Body of pancreas (tissue), 4 donors: ENCODE measurements around the gene PDE6B. TPM values are rescaled to one million over a fixed set of nuclear protein-coding genes. Genes with fewer than 3 reads are reported as not detected.
A peak's percentile ranks its signal among the peaks of the same experiment; 100 is the strongest.

ENCODE experiments used
- ATAC-seq: fragments of 150-250 bp; one replicate; pipeline ENCODE4 v1.9.1; 2016
- DNase-seq, 4 donors: peaks; one replicate each; pipeline ENCODE4 v3.0.0-alpha.2; 2019
- H3K27ac ChIP-seq, 4 donors: fragments of 200-600 bp; sonication (generic); 1 replicate in 3 of 4; 2 replicates in 1 of 4; pipeline versions ENCODE4 v1.5.1 to v1.6.1; 2016 to 2019; ENCODE audit warnings: mild to moderate bottlenecking in 1 of 4, mixed read lengths in 1 of 4, moderate library complexity in 1 of 4
- H3K27me3 ChIP-seq, 2 donors: fragments of 200-600 bp; sonication (generic); one replicate each; pipeline ENCODE4 v1.6.0; 2016; ENCODE audit warnings: mild to moderate bottlenecking in 1 of 2
- H3K36me3 ChIP-seq, 2 donors: fragments of 200-600 bp; sonication (generic); replicated peaks in 1 of 2; 2 replicates each; pipeline ENCODE4 v1.5.1; 2016; ENCODE audit warnings: low read depth in 2 of 2; ENCODE audit not compliant: insufficient read depth in 1 of 2
- H3K4me1 ChIP-seq: fragments of 200-600 bp; sonication (generic); one replicate; pipeline ENCODE4 v1.6.0; 2016
- H3K4me3 ChIP-seq, 2 donors: fragments of 200-600 bp; sonication (generic); 1 replicate in 1 of 2; 2 replicates in 1 of 2; pipeline ENCODE4 v1.5.1; 2016 to 2019
- H3K9me3 ChIP-seq, 3 donors: fragments of 200-600 bp; sonication (generic); 1 replicate in 2 of 3; 2 replicates in 1 of 3; pipeline ENCODE4 v1.5.1; 2016
- POLR2A ChIP-seq, 3 donors: fragments of 450-650 bp; IDR thresholded peaks; one replicate each; pipeline ENCODE4 v1.6.1; 2016; ENCODE audit warnings: antibody characterized with exemption in 3 of 3, mild to moderate bottlenecking in 2 of 3
- WGBS, 2 donors: methylation state at CpG; one replicate each; pipeline ENCODE4 v1.1.5; 2017; 5-methylcytosine and 5-hydroxymethylcytosine counted together
- intact Hi-C: fragments of 100-400 bp; cut with DNase I; formaldehyde crosslinking; loops from one replicate; pipeline ENCODE4 v1.15.1; 2023
- total RNA-seq, 2 donors: library from RNA; depleted of rRNA; stranded (reverse); fragments of >200 nt; gene quantifications; one replicate each; pipeline ENCODE4 v1.1.0, GENCODE V29; 2016
- TF ChIP-seq, protein P1 (sequence below), 7 experiments: fragments of 450-650 bp in 4 of 7; fragments of 200-600 bp in 3 of 7; sonication (generic) in 3 of 7; IDR thresholded peaks; one replicate each; pipeline ENCODE4 v1.5.1; 2016 to 2019; ENCODE audit warnings: antibody characterized with exemption in 7 of 7

PDE6B gene
- total RNA-seq, 2 donors from 2014 or later, result 0.26 TPM; not detected in 1

DNA sequence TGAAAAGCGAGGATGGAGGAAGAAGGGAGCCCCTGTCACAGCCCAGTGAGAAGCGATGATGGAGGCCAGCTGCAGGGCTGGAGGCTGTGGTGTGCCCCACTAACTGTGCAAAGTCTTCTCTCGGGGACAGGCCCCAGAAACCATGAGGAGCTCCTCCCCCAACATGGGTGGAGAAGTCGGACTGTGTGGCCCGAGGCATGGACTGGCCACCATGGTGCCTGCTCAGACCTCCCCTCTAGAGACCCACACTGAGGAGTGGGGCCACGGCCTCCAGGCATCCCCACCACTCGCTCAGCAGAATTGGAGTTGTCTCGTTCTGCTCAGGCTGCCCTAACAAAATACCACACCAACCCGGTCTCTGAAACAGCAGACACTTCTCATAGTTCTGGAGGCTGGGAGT is 12.2 kb upstream of the PDE6B start:
- ATAC-seq (no peak), DNase-seq (no peak)
- TF ChIP-seq, protein P1, sequence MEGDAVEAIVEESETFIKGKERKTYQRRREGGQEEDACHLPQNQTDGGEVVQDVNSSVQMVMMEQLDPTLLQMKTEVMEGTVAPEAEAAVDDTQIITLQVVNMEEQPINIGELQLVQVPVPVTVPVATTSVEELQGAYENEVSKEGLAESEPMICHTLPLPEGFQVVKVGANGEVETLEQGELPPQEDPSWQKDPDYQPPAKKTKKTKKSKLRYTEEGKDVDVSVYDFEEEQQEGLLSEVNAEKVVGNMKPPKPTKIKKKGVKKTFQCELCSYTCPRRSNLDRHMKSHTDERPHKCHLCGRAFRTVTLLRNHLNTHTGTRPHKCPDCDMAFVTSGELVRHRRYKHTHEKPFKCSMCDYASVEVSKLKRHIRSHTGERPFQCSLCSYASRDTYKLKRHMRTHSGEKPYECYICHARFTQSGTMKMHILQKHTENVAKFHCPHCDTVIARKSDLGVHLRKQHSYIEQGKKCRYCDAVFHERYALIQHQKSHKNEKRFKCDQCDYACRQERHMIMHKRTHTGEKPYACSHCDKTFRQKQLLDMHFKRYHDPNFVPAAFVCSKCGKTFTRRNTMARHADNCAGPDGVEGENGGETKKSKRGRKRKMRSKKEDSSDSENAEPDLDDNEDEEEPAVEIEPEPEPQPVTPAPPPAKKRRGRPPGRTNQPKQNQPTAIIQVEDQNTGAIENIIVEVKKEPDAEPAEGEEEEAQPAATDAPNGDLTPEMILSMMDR (IDR thresholded peaks at IDR 0.05), result no peak
- TF ChIP-seq POLR2A (IDR thresholded peaks at IDR 0.05), result no peak
- Histone ChIP-seq H3K4me1 (no peaks in the 10 kb centered on the region), H3K4me3 (no peak overlapping the region), H3K27me3 (no peaks in the 10 kb centered on the region), H3K27ac (no peak overlapping the region), H3K36me3 (no peaks in the 10 kb centered on the region), H3K9me3 (no peaks in the 10 kb centered on the region)
- intact Hi-C loops, result no loop called here
- WGBS, 2 donors, result 52 to 71% methylated on average over 4 to 9 of the region's 9 CpGs

DNA sequence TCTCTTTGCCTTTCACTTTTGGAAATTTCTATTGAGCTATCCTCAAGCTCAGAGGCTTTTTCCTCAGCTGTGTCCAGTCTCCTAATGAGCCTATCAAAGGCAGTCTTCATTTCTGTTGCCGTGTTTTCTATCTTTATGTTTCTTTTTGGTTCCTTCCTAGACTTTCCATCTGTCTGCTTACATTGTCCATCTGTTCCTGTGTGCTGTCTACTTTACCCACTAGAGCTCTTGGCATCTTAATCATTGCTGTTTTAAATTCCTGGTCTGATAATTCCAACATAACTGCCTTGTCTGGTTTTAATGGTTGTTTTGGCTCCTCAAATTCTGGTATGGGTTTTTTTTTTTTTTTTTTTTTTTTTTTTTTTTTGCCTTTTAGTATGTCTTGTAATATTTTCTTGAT is 9.3 kb upstream of the PDE6B start:
- Histone ChIP-seq H3K9me3 (no peaks in the 10 kb centered on the region), H3K27me3 (no peaks in the 10 kb centered on the region), H3K36me3 (no peaks in the 10 kb centered on the region), H3K4me1 (no peaks in the 10 kb centered on the region), H3K4me3 (no peak overlapping the region), H3K27ac (no peak overlapping the region)
- intact Hi-C loops, result no loop called here
- TF ChIP-seq, protein P1 (IDR thresholded peaks at IDR 0.05), result no peak
- TF ChIP-seq POLR2A (IDR thresholded peaks at IDR 0.05), result no peak
- 78 to 85% methylated on average over 1 of the region's 1 CpG for WGBS, 2 donors
- ATAC-seq (no peak), DNase-seq (no peak)

DNA sequence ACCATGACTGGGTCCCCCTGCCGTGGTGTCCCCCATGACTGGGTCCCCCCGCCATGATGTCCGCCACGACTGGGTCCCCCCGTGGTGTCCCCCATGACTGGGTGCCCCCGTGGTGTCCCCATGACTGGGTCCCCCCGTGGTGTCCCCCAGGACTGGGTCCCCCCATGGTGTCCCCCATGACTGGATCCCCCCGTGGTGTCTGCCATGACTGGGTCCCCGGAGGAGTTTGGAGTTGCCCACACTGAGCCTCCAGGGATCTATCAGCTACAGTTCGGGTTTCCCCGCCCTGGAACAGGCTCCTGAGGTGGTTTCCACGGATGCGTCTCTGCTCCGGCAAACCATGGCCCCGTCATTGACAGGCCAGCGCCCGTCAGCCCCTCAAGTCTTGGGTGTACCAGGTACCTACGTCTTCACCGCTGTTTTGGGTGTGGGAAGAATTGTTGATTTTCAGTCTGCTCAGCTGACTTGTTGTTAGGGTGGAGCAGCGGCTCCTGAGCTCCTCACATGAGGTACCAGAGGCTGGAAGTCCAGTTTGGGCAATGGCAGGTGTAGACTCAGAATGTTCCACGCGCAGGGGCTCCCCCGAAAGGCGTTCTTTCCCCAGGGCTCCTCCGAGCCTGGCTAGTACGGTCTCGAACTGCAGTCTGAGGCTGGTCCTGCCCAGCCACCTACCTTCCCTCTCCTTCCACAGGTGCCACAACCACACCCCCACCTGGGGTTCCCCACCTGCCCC is 8.3 kb upstream of the PDE6B start:
- intact Hi-C loops, result no loop called here
- 87 to 90% methylated on average over 15 to 24 of the region's 27 CpGs for WGBS, 2 donors
- no peaks in the 10 kb centered on the region for H3K27me3 ChIP-seq
- no peak overlapping the region for H3K27ac ChIP-seq
- no peak for ATAC-seq
- no peaks in the 10 kb centered on the region for H3K36me3 ChIP-seq
- DNase-seq, result no peak
- no peaks in the 10 kb centered on the region for H3K4me1 ChIP-seq
- no peaks in the 10 kb centered on the region for H3K9me3 ChIP-seq
- TF ChIP-seq, protein P1 (IDR thresholded peaks at IDR 0.05), result no peak
- TF ChIP-seq POLR2A (IDR thresholded peaks at IDR 0.05), result no peak
- H3K4me3 ChIP-seq, result no peak overlapping the region

DNA sequence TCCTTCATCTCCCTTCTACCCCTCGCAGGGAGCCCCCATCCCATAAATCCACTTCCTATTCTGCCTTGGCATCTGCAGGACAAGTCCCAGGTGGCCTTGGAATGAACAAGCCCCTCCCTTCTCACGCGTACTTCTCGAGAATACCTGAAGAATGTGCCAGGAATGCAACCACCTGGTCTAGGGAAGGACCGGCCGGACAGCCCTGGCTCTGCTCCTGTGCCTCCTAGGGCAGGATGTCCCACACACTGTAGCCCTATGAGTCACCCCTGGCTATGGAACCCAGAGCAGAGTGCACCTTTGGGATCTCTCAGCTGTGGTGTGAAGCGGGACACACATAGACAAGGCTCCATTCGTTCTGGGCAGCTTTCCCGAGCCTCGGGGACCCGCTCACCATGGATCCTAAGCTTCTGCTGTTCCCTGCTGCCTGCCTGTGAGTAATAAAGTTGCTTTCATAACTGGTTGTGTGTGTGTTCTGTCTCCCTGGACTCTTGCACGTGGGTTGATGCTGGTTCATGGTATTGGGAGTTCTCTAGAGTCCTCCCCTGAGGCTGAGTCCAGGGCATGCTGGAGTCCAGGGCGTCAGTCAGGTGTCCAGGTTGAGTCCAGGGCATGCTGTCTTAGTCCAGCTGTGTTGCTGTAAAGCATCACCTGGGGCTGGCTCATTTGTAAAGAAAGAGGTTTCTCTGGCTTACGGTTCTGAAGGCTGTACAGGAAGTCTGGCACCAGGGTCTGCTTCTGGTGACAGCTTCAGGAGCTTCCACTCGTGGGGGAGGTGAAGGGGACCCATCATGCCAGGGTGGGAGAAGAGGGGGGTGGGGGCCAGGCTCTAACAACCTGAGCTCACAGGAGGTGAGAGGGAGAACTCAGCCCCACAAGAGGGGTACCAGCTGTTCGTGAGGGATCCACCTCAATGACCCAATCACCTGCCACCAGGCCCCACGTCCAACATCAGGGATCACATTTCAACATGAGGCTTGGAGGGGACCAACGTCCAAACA is 7.4 kb upstream of the PDE6B start:
- DNase-seq (peak in 1 of 4 donors; percentile 3), ATAC-seq (no peak)
- H3K4me3 ChIP-seq, result no peak overlapping the region

More for the DNA sequence above, 7.4 kb upstream of the PDE6B start:
- H3K36me3 ChIP-seq, result no peaks in the 10 kb centered on the region
- no peaks in the 10 kb centered on the region for H3K4me1 ChIP-seq
- no peaks in the 10 kb centered on the region for H3K27me3 ChIP-seq
- WGBS, 2 donors, result 27 to 37% methylated on average over 8 to 18 of the region's 18 CpGs
- H3K27ac ChIP-seq, result no peak overlapping the region
- TF ChIP-seq POLR2A (IDR thresholded peaks at IDR 0.05), result no peak
- TF ChIP-seq, protein P1 (IDR thresholded peaks at IDR 0.05), result no peak
- intact Hi-C loops, result no loop called here
- no peaks in the 10 kb centered on the region for H3K9me3 ChIP-seq
